Osteoblast (primary cell): ENCODE results near the gene PCDH8. TPM values are rescaled to one million over a fixed set of nuclear protein-coding genes. Genes with fewer than 3 reads are reported as not detected.
A peak's percentile ranks its signal among the peaks of the same experiment; 100 is the strongest.

Experiments
- DNase-seq: peaks from one replicate; pipeline ENCODE4 v3.0.0; 2011; ENCODE audit warnings: low spot score, mixed read lengths; ENCODE audit not compliant: insufficient read length; ENCODE audit errors: missing footprints
- H2AFZ ChIP-seq: 2 replicates; pipeline ENCODE4 v1.6.0; 2011; ENCODE audit warnings: mild to moderate bottlenecking, low read length
- H3K27ac ChIP-seq: 2 replicates; pipeline ENCODE4 v1.5.1; 2011; ENCODE audit warnings: mild to moderate bottlenecking, low read depth, low read length, moderate library complexity
- H3K27me3 ChIP-seq: 2 replicates; pipeline ENCODE4 v1.6.0; 2012; ENCODE audit warnings: mild to moderate bottlenecking, control low read depth, inconsistent platforms, low read length, moderate library complexity; ENCODE audit not compliant: insufficient read depth
- H3K36me3 ChIP-seq: 2 replicates; pipeline ENCODE4 v1.5.1; 2011; ENCODE audit warnings: mild to moderate bottlenecking, low read length, control low read depth, moderate library complexity; ENCODE audit not compliant: insufficient read depth
- H3K4me1 ChIP-seq: 2 replicates; pipeline ENCODE4 v1.5.1; 2011; ENCODE audit warnings: mild to moderate bottlenecking, low read length, control low read depth, moderate library complexity; ENCODE audit not compliant: insufficient read depth
- H3K4me2 ChIP-seq: 2 replicates; pipeline ENCODE4 v1.6.0; 2011; ENCODE audit warnings: mild to moderate bottlenecking, low read length; ENCODE audit not compliant: insufficient read depth
- H3K4me3 ChIP-seq: fragments of 200-600 bp; sonication (generic); 3 replicates; pipeline ENCODE4 v1.5.1; 2012; ENCODE audit warnings: mild to moderate bottlenecking, low read length, inconsistent platforms; ENCODE audit not compliant: insufficient read depth
- H3K79me2 ChIP-seq: 2 replicates; pipeline ENCODE4 v1.6.0; 2012; ENCODE audit warnings: mild to moderate bottlenecking, low read length, control low read depth, inconsistent platforms; ENCODE audit not compliant: insufficient read depth
- H3K9me3 ChIP-seq: 2 replicates; pipeline ENCODE4 v1.5.1; 2011; ENCODE audit warnings: low read depth, low read length, control low read depth
- H4K20me1 ChIP-seq: 2 replicates; pipeline ENCODE4 v1.6.0; 2012; ENCODE audit warnings: mild to moderate bottlenecking, low read length, control low read depth; ENCODE audit not compliant: insufficient read depth
- CTCF ChIP-seq: IDR thresholded peaks from 2 replicates; pipeline ENCODE4 v1.5.1; 2011; ENCODE audit warnings: mild to moderate bottlenecking, low read depth, low read length, moderate library complexity; ENCODE audit errors: extremely low read depth
- total RNA-seq: library from RNA; depleted of rRNA; stranded (reverse); fragments of >200 nt; gene quantifications from 2 replicates; pipeline ENCODE4 v1.2.3, GENCODE V29; 2012

PCDH8 gene
- total RNA-seq, 1 donor, result not detected

DNA sequence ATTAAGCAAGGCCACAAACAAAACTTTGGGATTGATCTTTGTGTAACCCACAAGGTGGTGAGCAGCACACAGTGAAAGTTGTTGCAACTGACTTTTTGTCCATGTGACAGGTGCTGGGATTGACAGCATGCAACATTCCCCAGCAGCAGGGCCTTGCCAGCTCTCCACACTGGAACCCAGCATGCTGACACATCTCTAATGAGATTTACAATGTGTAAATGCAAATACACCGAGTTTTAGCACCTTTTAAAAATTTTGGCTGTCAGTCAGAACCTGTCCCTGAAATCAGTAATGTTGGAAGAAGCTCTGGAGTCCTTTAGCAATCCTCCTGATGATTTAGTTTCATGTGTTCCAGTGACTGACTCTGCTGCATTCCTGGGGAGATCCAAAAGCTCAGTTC lies 16.5 kb upstream of the PCDH8 start:
- H3K27ac ChIP-seq, result no peak overlapping the region
- DNase-seq, result no peak
- H3K4me2 ChIP-seq, result no peak overlapping the region
- H3K4me1 ChIP-seq, result no peaks in the 10 kb centered on the region
- no peaks in the 10 kb centered on the region for H3K9me3 ChIP-seq
- no peaks in the 10 kb centered on the region for H3K27me3 ChIP-seq
- no peak for TF ChIP-seq CTCF
- no peaks in the 10 kb centered on the region for H4K20me1 ChIP-seq
- H2AFZ ChIP-seq, result no peak overlapping the region
- no peak overlapping the region for H3K4me3 ChIP-seq
- H3K79me2 ChIP-seq, result no peaks in the 10 kb centered on the region
- H3K36me3 ChIP-seq, result no peaks in the 10 kb centered on the region

DNA sequence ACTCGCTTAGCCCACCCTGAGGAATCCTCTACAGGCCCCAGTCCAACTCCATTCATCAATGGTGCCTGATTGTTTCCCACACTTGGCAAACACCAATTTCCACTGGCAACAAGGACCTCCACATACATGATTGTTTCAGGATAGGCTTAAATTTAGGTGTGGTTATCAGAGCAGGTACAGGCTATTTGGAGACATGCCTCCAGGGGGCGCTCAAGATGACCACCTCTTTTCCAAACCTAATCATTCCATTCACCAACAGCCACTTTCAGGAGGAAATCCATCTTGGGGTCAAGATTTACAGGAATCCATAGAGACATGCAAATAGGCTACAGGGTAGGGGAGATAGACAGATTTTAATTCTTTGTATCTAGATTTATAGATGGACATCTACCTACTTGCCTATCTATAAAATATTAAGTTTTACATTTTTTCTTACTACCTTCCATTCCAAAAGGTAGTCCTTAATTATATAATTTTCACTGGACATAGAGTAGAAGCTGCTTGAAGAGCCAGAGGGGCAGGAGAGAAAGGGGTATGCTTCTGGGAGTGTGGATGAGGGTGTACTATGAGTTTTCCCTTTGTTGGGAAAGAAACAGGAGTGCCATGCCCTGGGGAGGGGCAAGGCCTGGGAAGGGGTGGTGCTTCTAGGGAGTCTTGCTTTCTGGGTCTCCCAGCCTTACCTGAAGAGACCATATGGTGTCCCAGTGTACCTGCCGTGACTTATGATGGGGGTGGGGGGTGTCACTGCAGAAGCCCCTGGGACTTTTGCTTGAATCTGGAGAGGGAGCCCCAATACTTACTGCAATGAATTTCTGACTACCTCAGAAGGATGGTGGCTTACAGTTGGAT lies 14.1 kb upstream of the PCDH8 start:
- H3K4me3 ChIP-seq, result no peak overlapping the region
- H3K79me2 ChIP-seq, result no peaks in the 10 kb centered on the region
- H3K27ac ChIP-seq, result no peak overlapping the region
- H3K27me3 ChIP-seq, result no peaks in the 10 kb centered on the region
- no peak for DNase-seq
- no peaks in the 10 kb centered on the region for H3K36me3 ChIP-seq
- no peak overlapping the region for H3K4me2 ChIP-seq
- no peaks in the 10 kb centered on the region for H3K4me1 ChIP-seq
- H3K9me3 ChIP-seq, result no peaks in the 10 kb centered on the region
- H4K20me1 ChIP-seq, result no peaks in the 10 kb centered on the region
- TF ChIP-seq CTCF, result peak; percentile 34
- H2AFZ ChIP-seq, result no peak overlapping the region

DNA sequence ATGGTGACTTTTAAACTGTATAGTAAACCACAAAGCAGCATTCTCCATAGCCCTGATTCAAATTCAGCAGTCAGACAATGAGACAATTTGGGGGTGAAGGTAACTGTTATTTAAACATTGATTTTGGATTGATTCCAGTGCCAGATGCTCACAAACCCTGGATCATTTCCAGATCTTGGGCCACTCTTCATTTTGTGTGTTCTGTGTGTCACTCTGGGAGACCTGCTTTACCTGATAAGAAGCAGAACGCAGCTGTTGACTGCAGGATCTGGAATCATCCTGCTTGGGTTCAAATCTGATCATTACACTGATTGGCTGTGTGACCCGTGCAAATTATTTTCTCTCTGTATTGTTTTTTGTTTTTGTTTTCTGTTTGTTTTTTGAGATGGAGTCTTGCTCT lies 4.0 kb upstream of the PCDH8 start:
- no peak overlapping the region for H3K27ac ChIP-seq
- H3K4me2 ChIP-seq, result no peak overlapping the region
- peaks cover 36% of the 10 kb centered on the region for H3K27me3 ChIP-seq
- TF ChIP-seq CTCF, result no peak
- H3K4me1 ChIP-seq, result no peaks in the 10 kb centered on the region
- no peak for DNase-seq
- no peaks in the 10 kb centered on the region for H3K79me2 ChIP-seq
- H4K20me1 ChIP-seq, result no peaks in the 10 kb centered on the region
- H2AFZ ChIP-seq, result no peak overlapping the region
- H3K36me3 ChIP-seq, result no peaks in the 10 kb centered on the region
- no peaks in the 10 kb centered on the region for H3K9me3 ChIP-seq
- H3K4me3 ChIP-seq, result no peak overlapping the region

DNA sequence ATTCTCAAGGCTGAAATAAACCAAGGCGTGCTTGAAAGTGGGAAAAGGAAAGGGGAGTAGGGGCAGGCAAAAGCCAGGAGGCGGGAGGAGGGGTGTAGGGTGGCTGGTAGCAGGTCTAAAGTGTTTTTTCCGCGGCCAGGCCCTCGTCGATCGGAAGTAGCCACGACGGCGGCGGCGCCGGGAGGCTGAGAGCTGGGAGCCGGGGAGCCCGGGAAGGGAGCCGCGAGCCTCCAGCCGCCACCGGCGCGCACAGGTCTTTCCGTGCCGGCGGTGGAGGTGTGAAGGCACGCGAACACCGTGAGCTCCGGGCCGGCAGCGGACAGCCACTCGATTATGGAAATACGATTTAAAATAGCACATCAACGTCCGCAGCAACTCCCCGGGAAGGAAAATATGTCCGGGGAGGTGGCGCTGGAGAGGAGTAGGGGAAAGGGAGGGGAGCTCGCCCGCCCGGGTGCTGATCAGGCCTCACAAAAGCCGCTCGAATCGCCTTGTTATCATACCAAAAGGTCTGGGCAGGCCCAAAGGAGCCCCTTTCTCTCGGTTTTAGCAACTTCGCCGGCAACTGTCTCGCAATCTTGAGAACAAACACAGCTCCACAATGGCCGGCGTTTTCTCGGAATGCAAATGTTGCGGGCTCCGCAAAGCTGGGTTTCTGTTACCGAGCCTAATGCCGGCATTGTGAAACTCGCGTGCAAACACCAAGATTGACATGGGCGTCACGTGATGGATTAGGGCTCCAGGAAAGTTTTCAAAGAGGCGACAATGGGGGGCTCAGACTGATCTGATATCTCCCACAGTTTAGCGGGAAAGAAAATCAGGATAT lies 2.9 kb upstream of the PCDH8 start:
- Histone ChIP-seq H3K4me3 (peak overlapping the region; percentile 72), H2AFZ (peak overlapping the region; percentile 85), H3K79me2 (no peaks in the 10 kb centered on the region), H3K4me2 (peak overlapping the region; percentile 81), H3K27ac (no peak overlapping the region), H3K36me3 (no peaks in the 10 kb centered on the region), H3K9me3 (no peaks in the 10 kb centered on the region), H3K27me3 (peaks cover 44% of the 10 kb centered on the region), H4K20me1 (no peaks in the 10 kb centered on the region), H3K4me1 (no peaks in the 10 kb centered on the region)
- no peak for TF ChIP-seq CTCF
- peak; percentile 90 for DNase-seq
